HG02943 (cell line): ENCODE results near the gene CDC5L.

Experiments
- ATAC-seq: cut with Tn5 transposase; IDR thresholded peaks from one replicate; pipeline ENCODE4 v1.9.1; 2021; ENCODE audit warnings: mild to moderate bottlenecking, low read depth, moderate library complexity; ENCODE audit not compliant: unreplicated experiment

The CDC5L gene

GRCh38 chr6:44373051-44373450, 14.5 kb upstream of the CDC5L start:
- no peak for ATAC-seq

- no peak for ATAC-seq
Measured at GRCh38 chr6:44373787-44374186, 13.7 kb upstream of the CDC5L start.

GRCh38 chr6:44375071-44375470, 12.4 kb upstream of the CDC5L start:
- no peak for ATAC-seq

GRCh38 chr6:44377484-44377883, 10.0 kb upstream of the CDC5L start:
- ATAC-seq = no peak

- ATAC-seq = no peak
Measured at GRCh38 chr6:44377971-44378370, 9.5 kb upstream of the CDC5L start.

- no peak for ATAC-seq
Measured at GRCh38 chr6:44381739-44382138, 5.8 kb upstream of the CDC5L start.

- no peak for ATAC-seq
Measured at GRCh38 chr6:44386364-44386928, 1.1 kb upstream of the CDC5L start.

GRCh38 chr6:44386929-44387345, 569 bp upstream of the CDC5L start:
- ATAC-seq = no peak

- ATAC-seq = no peak
Measured at GRCh38 chr6:44388135-44388487, 605 bp downstream of the CDC5L start.

- no peak for ATAC-seq
Measured at GRCh38 chr6:44388887-44389286, 1.4 kb downstream of the CDC5L start.

GRCh38 chr6:44390158-44390683, 2.7 kb downstream of the CDC5L start:
- no peak for ATAC-seq

GRCh38 chr6:44395501-44395900, 8.0 kb downstream of the CDC5L start:
- ATAC-seq = no peak

- ATAC-seq = no peak
Measured at GRCh38 chr6:44396968-44397367, 9.5 kb downstream of the CDC5L start.

- no peak for ATAC-seq
Measured at GRCh38 chr6:44397424-44398164, 10.1 kb downstream of the CDC5L start.

GRCh38 chr6:44399991-44400390, 12.5 kb downstream of the CDC5L start:
- no peak for ATAC-seq

- ATAC-seq = no peak
Measured at GRCh38 chr6:44400572-44400971, 13.1 kb downstream of the CDC5L start.

GRCh38 chr6:44401138-44401537, 13.6 kb downstream of the CDC5L start:
- no peak for ATAC-seq

GRCh38 chr6:44404022-44404714, 16.7 kb downstream of the CDC5L start:
- no peak for ATAC-seq

- no peak for ATAC-seq
Measured at GRCh38 chr6:44404715-44405099, 17.2 kb downstream of the CDC5L start.

GRCh38 chr6:44407951-44408670, 20.6 kb downstream of the CDC5L start:
- ATAC-seq = no peak

- ATAC-seq = no peak
Measured at GRCh38 chr6:44409207-44409794, 21.8 kb downstream of the CDC5L start.
